ENCODE data around the gene CARD19.
"Not testable (repeated sequence)": the region's sequence is repeated elsewhere in the genome, so short reads cannot be mapped to it uniquely, and the experiment has no call there.

CARD19 gene

DNA sequence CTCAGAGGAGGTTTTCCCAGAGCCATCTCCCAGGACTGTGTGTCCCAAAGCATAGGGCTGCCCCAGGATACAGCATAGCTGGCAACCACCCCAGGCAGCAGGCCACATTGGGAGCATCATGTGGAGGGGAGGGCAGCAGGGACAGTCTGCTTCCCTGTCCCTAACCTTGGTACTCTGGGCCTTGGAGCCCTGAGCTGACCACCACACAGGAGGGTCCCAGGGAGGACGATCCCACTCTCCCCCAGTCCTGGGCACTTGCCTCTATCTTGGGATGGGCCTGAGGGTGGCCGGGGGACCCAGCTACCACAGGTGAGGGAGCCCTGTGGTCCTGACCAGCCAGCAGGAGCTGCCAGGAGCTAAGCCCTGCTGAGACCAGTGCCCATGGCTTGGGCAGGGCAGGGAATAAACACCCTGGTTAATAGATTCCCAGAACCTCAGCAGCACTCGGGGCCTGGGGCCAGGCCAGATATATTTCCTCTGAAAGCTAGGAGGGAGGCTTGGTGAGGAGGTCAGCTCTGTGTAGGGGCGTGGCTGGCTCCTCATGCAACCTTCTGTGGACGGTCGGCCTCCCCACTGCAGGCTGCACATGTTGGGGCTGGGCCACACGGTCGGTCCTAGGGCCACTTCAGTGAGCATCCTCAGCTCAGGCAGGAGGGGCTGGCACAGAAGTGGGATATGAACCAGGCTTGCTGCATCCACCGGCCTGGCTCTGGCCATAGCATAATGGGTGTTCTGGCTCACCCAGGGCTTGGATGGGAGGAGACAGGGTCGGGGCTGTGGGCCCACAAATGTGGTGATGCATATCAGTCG lies 33.9 kb downstream of the CARD19 start:
- no peak for DNase-seq (ENCODE audit: low read depth in 1 of 2, low spot score in 1 of 2)

DNA sequence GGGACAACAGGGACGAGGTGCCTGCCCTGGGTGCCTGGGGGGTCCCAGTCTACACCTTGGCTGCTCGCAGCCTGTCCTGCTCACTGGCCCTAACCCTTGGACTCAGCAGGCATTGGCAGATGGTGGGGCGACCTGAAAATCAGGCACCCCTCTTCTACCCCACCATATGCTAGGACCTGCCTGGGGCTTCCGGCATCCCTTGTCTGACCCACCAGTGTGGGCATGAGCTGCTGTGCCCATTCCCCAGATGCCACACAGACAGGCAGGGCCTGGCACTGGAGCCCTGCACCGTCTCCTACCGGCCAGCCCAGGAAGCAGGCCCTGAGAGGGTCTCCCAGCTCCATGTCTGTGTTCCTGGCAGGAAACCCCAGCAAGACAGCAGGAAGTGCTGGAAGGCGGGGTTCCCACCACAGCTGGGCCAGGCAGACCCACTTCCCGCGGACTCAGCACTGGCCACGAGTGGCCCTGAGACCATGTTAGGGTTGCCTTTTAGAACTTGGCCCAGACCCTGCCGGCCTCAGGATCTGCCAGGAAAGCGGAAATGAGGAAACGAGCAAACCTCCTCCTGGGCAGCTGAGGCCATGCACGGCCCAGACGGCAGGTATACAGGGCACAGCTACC lies 35.0 kb downstream of the CARD19 start:
- DNase-seq (ENCODE audit: low read depth in 1 of 2, low spot score in 1 of 2): no peak

DNA sequence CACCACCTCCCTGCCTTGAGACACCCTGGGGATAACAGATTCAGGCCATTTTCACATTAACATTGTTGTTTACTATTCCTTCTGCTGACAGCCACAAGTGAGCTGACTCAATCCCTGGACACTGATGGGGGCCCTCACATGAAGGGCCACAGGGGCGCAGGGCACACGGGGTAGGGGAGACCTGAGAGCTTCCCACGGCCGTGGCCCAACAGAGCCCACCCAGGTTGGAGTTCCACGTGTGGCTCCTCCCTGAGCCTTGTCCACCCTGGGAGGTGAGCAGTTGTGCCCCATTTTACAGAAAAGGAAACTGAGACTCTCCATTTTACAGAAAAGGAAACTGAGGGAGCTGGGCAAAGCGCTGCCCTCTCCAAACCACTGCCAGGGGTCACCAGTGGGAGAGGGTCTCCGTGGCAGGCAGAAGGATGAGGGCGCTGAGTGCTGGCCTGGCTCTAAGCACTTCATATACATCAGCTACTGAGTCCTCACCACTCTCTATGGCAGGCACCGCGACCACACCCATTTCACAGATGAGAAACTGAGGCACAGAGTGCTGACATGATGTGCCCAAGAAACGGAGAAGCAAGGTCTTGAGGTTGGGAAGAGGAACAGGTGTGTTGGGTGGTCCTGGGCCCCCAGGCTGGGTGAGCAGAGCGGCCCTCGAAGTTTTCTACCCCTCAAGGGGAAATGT lies 35.7 kb downstream of the CARD19 start:
- no peak for DNase-seq (ENCODE audit: low read depth in 1 of 2, low spot score in 1 of 2)

DNA sequence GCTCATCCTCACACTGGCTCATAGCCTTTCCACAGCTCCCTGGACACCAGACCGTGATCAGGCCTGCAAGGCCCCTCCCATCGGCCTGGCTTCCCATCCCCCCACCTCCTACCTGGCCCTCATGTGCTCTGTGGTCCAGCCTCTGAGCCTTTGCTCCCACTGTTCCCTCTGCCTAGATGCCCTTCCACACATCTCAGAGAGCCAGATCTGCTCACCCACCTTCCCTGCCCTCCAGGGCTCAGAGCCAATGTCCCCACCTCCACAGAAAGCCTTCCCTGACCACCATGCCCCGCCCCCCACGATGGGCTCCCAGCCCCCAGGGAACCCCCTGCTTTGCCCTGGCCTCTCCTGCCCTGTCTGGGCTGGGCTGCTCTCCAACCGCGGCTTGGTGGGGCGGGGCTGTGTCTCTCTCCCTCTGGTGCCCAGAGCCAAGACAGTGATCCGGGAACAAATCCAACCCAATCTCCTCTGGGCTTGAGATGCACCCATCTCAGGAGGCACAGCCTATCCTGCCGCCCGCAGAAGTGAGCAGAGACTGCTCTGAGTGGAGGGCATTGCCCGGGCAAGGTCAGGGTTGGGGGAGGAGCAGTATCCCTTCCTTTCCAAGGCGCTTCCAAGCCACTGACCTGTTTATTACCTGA lies 36.4 kb downstream of the CARD19 start:
- DNase-seq (ENCODE audit: low read depth in 1 of 2, low spot score in 1 of 2): no peak

DNA sequence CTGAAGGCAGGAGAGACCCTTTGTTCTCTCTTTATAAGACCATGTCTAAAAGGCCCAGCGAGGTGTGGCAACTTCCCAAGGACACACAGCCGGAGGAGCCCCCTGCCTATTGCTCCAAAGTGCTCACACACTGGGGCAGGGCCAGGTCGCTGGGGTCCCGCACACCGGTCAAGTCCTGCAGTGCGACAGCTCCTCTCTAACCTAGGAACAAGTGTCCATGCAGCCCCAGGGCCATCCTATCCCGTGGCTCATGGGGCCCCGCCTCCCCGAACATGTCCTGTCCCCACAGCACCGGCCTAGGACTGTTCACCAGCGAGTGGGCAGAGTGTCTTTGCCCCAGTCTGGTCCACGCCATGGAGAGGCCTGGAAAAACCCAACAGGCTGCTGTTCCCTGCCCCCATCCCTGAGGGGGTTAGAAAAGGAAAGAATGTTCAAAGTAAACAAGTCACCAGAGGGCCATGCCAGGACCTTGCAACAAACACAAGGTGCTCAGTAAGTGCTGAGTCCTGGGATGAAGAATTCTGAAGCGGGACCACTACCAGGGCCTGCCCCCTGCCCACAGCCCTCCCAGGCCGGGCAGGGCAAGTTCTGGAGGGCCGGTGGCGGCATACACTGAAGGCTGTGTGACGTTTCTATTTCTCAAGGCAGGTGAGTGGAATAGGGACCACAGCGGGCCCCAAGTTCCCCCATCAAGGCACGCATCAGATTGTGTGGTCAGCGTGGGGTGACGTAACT lies 37.1 kb downstream of the CARD19 start:
- DNase-seq (ENCODE audit: low read depth in 1 of 2, low spot score in 1 of 2): no peak

DNA sequence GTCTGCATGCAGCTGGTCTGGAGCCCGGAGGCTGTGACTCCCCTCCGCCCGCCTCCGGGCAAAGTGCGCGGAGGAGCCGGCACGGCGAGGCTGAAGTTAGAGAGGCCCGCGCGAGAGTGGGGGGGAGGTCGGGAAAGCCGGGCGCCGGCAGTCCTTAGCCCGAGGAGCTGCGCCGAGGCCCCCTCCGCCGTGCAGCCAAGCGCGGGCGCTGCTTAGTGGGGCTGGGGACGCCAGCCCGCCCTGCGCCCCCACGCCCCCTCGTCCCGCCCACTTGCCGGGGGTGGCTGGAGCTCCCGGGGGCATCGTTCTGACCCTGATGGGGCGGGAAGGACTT lies 37.6 kb downstream of the CARD19 start:
- DNase-seq (ENCODE audit: low read depth in 1 of 2, low spot score in 1 of 2): peak in 1 of 2 donors; percentile 27

DNA sequence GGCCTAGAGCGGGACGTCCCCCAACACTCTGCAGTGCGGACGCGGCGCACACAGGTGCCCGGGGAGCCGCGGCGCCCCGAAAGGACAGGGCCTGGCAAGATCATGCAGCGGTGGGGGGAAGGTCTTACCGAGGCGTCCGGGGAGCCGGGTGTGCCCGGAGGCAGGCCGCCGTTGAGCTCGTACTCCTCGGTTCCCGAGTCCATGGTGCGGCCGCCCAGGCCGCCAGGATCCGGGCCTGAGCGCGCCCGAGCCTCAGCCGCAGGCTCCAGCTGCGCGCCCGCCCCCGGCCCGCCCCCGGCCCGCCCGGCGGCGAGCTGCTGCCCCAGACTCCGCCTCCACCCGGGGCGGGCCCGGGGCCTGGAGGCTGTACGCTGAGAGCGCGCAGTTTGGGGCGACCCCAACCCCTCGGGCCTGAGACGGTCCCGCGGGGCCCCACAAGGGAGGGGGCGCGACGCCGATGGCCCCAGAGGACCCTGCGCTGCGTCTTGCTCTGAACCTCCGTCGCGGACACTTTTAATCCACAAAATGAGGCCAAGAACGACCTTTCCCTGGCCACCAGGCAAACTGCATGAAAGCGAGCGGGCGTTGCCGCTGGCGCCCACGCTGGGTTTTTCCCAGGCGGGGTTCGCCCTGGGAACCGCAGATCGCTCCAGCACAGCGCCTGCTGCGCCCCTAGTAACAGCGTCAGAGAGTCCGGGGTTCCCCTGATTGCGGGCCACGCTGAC lies 38.2 kb downstream of the CARD19 start, which contains the start of gene NINJ1:
TSS of gene NINJ1 (minus strand) at position 237 of the 725 bp plus-strand sequence. CDS start at position 203, 34 bp downstream.
- peak; percentile 63 to 84 for DNase-seq (ENCODE audit: low read depth in 1 of 2, low spot score in 1 of 2)

DNA sequence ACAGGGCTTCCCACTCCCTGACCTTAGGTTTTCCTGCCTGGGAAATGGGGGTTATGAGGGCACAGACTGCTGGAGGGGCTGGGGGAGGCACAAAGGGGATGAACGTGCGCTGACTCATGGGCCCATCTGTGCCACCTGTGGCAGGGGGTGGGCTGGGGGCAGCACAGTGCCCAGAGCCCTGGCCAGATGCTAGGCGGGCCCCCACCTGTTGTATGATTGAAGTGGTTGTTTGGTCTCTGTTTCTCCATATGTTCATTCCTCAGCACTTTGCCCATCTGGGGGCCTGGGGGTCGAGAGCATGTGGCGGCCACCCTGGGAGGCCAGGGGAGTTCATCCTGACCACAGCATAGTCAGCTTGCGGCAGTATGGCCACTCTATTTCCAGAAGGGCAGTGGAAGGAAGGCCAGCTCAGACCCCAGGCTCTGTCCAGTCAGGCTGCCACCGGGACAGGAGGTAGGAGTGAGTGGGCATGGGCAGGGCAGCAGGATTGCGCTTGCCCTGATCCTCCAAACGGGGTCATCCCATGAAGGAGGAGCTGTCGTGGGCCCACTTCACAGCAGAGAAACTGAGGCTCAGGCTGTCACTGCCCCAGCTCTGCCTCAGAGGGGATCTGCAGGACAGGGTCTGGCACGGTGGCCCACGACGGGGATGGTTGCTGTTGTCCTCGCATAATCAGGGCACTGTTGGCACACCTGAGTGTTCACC lies 38.9 kb downstream of the CARD19 start:
- no peak for DNase-seq (ENCODE audit: low read depth in 1 of 2, low spot score in 1 of 2)

DNA sequence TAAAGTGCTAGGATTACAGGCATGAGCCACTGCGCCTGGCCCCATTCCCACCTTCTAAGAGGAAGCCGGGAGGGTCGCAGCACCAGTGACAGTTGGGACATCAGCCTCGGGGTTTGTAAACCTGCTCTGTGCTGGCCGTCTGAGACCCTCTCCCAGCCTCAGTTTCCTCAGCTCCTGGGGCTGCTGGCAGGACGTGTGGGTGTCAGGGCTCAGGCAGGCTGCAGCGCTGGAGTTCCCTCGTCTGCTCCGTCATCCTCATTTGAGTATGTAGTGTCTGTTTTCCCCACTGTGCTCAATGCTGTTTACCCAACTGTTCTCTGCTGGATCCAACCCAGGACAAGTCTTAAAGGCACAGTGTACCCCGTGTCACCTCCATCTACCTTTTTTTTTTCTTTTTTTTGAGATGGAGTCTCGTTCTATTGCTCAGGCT lies 40.0 kb downstream of the CARD19 start:
- no peak for DNase-seq (ENCODE audit: low read depth in 1 of 2, low spot score in 1 of 2)

DNA sequence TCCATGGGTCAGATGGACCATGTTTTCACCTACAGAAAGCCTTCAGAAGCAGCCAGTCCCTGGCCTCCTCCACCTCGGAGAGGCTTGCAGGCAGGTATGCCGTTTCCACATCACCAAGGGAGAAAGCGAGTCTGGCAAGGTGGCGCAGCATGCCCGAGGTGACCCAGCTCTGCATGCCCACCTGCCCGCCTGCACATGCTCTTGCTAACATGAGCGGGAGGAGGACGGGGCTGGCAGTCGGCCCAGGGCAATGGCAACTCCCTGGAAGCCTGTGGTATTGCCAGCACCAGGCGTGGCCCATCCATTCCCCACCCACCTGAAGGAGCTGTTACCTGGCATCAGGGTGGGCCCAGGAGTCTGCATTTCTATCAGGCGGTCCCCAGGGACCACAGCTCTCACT lies 41.3 kb downstream of the CARD19 start:
- DNase-seq (ENCODE audit: low read depth in 1 of 2, low spot score in 1 of 2): no peak

DNA sequence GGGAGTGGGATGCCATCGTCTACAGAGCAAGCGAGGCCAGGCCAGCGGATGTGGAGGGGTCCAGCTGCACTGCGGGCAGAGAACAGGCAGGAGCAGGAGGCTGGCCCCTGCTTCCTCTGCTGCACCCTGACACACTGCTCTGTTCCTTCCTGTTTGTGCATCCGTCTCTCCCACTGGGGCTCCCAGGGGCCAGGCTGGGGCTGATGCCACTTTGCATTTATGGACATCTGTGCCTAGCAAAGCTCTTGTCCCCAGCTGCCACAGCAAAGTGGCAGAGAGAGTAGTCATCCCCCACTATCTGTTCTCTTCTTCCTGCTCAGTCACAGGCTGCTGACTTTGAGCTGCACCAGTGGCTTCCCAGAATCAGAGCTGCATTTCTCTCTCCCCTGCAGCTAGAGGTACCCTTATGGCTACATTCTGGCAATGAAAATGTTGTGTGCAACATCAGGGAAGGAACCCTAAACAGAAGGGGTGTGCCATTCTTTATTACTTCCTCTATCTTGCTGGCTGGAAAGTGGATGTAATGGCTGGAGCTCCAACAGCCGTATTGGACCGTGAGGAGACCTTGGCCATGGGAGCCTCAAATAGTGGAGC lies 42.3 kb downstream of the CARD19 start:
- no peak for DNase-seq (ENCODE audit: low read depth in 1 of 2, low spot score in 1 of 2)

DNA sequence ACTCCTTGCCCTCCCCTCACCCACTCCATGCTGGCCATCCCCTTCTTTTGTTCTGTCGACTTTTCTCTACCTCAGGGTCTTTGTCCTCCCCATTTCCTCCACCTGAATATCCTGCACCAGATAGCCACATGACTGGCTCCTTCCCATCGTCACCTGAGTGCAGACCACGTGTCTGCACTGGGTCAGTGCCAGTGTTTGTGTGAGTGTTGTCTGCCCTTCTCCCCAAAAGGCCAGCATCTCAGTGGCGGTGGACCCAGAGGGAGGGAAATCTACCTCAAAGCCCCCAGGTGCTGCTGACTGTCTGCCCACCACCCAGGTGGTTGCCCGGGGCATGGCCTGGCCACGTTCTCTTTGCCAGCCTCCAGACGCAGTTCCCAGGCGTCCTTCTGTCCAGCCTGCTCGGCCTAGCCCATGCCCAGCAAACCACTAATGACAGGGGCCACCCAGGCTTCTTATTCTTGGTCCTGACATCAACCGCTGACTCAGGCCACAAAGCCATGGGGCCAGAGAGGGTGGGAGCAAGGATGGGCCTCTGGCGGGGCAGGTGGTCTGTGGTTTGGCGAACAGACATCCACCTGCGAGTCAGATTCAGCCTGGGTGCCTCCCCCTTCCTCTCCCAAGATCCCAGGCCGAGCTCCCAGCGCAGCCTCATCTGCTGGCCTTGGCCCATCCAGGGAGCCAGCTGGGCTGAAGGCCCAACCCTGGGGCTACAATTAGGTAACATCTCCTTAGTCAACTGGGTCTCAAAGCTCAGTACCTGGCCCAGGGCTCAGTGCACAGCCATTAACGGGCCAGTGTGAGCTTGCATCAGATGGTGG lies 43.6 kb downstream of the CARD19 start:
- DNase-seq (ENCODE audit: low read depth in 1 of 2, low spot score in 1 of 2): no peak

DNA sequence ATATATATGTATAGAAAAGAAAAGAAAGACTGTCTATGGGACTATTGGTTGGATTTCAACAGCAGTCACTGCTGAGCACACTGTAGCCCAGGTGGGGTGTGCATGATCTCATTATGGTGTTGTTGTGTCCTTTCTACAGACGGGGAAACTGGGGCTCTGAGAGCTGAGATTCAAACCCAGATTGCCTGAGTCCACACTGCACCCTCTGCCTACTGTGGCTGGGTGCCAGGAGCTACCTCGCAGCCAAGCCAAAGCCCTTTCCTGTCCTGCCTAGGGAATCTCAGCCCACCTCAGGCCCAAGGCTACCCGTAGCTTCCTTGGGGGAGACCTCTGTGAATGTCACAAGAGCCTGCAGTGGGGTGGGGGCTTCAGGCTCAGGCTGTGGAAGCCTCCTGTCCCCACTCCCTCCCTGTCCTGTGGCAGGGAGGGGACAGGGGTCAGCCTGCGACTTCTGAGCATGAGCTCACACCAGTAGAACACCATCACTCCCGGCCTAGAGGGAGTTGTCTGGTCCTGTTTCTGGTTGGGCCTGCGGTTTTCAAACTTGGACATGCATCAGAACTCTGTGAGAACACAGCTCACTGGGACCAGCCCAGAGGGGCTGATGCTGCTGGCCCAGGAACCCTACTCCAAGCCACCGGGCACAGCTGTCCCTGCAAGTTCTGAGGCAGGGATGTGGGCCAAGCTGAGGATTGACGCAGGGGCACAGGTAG lies 45.9 kb downstream of the CARD19 start:
- DNase-seq (ENCODE audit: low read depth in 1 of 2, low spot score in 1 of 2): no peak

DNA sequence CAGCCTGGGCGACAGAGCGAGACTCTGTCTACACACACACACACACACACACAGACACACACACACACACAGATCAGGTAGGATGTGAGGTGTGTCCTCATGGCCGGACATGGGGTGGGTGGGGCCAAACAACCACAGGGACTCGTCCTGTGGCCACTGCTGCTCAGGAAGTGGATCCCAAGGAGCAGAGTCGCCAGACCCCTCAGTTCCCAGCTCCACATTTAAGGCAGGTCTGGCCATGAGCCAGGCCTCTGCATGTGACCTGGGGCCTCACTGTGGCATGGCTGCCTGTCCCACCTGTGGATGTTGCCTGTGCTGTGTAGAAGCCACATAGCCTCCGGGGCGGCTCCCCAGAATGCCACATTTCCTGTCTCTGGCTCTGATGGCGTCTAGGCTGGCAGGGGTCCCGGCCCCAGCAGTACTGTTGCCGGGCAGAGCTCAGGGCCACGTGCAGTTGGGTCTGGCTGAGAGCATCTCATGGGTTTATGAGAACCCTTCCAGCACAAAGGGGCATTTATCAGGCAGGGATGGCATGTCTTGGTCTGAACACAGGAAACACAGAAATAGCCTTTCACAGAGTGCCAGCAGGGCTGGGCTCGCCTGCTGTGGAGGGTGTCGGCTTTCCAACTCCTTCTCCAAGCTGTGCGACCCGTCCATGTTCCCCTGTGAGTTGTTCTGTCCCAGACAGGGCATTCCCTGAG lies 48.0 kb downstream of the CARD19 start:
- peak in 1 of 2 donors; percentile 51 for DNase-seq (ENCODE audit: low read depth in 1 of 2, low spot score in 1 of 2)

DNA sequence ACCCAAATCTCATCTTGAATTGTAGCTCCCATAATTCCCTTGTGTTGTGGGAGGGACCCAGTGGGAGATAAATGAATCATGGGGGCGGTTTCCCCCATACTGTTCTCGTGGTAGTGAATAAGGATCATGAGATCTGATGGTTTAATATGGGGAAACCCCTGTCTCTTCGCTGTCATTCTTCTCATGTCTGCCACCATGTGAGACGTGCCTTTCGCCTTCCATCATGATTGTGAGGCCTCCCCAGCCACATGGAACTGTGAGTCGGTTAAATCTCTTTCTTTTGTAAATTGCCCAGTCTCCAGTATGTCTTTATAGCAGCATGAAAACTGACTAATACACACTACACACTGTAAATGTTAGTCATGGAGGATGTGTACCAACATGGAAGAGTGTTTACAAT lies 50.7 kb downstream of the CARD19 start:
- not testable (repeated sequence) for DNase-seq (ENCODE audit: low read depth in 1 of 2, low spot score in 1 of 2)

DNA sequence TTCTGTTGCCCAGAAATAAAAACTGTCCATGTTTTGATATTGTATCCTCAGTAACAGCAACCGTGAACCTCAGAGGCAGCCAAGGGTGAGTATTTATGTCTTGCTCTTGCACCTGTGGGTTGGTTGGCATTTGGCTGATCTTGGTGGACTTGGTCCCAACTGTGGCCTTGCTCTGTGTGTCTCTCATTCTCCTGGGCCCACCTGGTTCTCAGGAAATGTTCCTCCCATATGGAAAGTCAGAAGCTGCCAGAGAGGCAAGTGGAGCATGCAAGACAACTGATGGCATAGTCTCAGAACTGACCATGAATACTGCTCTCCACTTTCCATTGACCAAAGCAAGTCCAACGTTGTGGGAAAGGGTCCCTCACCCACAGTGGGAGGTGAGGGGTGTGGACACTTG lies 51.6 kb downstream of the CARD19 start:
- no peak for DNase-seq (ENCODE audit: low read depth in 1 of 2, low spot score in 1 of 2)

DNA sequence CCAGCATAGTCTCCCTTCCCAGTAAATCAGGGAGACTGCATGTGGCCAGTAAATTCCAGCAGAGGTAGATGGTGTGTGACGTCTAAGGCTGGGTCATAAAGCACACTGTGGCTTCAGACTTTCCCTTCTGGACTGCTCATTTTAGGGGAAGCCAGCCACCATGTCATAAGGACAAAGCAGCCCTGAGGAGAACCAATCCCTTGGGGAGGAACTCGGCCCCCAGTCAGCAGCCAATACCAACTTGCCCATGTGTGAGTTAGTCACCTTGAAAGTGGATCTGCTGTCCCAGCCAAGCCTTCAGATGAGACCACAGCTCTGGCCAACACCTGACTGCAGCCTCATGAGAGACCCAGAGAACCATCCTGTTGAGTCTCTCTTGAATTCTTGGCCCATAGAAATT lies 52.7 kb downstream of the CARD19 start:
- DNase-seq (ENCODE audit: low read depth in 1 of 2, low spot score in 1 of 2): no peak
